Body of pancreas (tissue), 4 donors: ENCODE results near the gene ADAMTSL1. TPM values are rescaled to one million over a fixed set of nuclear protein-coding genes. Genes with fewer than 3 reads are reported as not detected.

Experiments
- ATAC-seq: fragments of 150-250 bp; one replicate; pipeline ENCODE4 v1.9.1; 2016
- DNase-seq, 4 donors: peaks; one replicate each; pipeline ENCODE4 v3.0.0-alpha.2; 2019
- H3K27ac ChIP-seq, 4 donors: fragments of 200-600 bp; sonication (generic); 1 replicate in 3 of 4; 2 replicates in 1 of 4; pipeline versions ENCODE4 v1.5.1 to v1.6.1; 2016 to 2019; ENCODE audit warnings: mild to moderate bottlenecking in 1 of 4, mixed read lengths in 1 of 4, moderate library complexity in 1 of 4
- H3K27me3 ChIP-seq, 2 donors: fragments of 200-600 bp; sonication (generic); one replicate each; pipeline ENCODE4 v1.6.0; 2016; ENCODE audit warnings: mild to moderate bottlenecking in 1 of 2
- H3K36me3 ChIP-seq, 2 donors: fragments of 200-600 bp; sonication (generic); replicated peaks in 1 of 2; 2 replicates each; pipeline ENCODE4 v1.5.1; 2016; ENCODE audit warnings: low read depth in 2 of 2; ENCODE audit not compliant: insufficient read depth in 1 of 2
- H3K4me1 ChIP-seq: fragments of 200-600 bp; sonication (generic); one replicate; pipeline ENCODE4 v1.6.0; 2016
- H3K4me3 ChIP-seq, 2 donors: fragments of 200-600 bp; sonication (generic); 1 replicate in 1 of 2; 2 replicates in 1 of 2; pipeline ENCODE4 v1.5.1; 2016 to 2019
- H3K9me3 ChIP-seq, 3 donors: fragments of 200-600 bp; sonication (generic); 1 replicate in 2 of 3; 2 replicates in 1 of 3; pipeline ENCODE4 v1.5.1; 2016
- POLR2A ChIP-seq, 3 donors: fragments of 450-650 bp; IDR thresholded peaks; one replicate each; pipeline ENCODE4 v1.6.1; 2016; ENCODE audit warnings: antibody characterized with exemption in 3 of 3, mild to moderate bottlenecking in 2 of 3
- WGBS, 2 donors: methylation state at CpG; one replicate each; pipeline ENCODE4 v1.1.5; 2017; 5-methylcytosine and 5-hydroxymethylcytosine counted together
- intact Hi-C: fragments of 100-400 bp; cut with DNase I; formaldehyde crosslinking; loops from one replicate; pipeline ENCODE4 v1.15.1; 2023
- total RNA-seq, 2 donors: library from RNA; depleted of rRNA; stranded (reverse); fragments of >200 nt; gene quantifications; one replicate each; pipeline ENCODE4 v1.1.0, GENCODE V29; 2016
- TF ChIP-seq, protein P1 (sequence below), 7 experiments: fragments of 450-650 bp in 4 of 7; fragments of 200-600 bp in 3 of 7; sonication (generic) in 3 of 7; IDR thresholded peaks; one replicate each; pipeline ENCODE4 v1.5.1; 2016 to 2019; ENCODE audit warnings: antibody characterized with exemption in 7 of 7

Gene ADAMTSL1
- total RNA-seq, 2 donors from 2014 or later, result 0.52 to 0.99 TPM

- peaks cover 0 to 15% (median 0%) of the 10 kb centered on the region in 3 donors for H3K9me3 ChIP-seq
- no peak for TF ChIP-seq POLR2A (IDR thresholded peaks at IDR 0.05)
- TF ChIP-seq, protein P1, sequence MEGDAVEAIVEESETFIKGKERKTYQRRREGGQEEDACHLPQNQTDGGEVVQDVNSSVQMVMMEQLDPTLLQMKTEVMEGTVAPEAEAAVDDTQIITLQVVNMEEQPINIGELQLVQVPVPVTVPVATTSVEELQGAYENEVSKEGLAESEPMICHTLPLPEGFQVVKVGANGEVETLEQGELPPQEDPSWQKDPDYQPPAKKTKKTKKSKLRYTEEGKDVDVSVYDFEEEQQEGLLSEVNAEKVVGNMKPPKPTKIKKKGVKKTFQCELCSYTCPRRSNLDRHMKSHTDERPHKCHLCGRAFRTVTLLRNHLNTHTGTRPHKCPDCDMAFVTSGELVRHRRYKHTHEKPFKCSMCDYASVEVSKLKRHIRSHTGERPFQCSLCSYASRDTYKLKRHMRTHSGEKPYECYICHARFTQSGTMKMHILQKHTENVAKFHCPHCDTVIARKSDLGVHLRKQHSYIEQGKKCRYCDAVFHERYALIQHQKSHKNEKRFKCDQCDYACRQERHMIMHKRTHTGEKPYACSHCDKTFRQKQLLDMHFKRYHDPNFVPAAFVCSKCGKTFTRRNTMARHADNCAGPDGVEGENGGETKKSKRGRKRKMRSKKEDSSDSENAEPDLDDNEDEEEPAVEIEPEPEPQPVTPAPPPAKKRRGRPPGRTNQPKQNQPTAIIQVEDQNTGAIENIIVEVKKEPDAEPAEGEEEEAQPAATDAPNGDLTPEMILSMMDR (IDR thresholded peaks at IDR 0.05), result no peak
- DNase-seq, result no peak
- intact Hi-C loops, result no loop called here
- H3K27ac ChIP-seq, result no peak overlapping the region
- no peaks in the 10 kb centered on the region for H3K4me1 ChIP-seq
- 35 to 39% methylated on average over 1 of the region's 1 CpG for WGBS, 2 donors
- no peak overlapping the region for H3K4me3 ChIP-seq
- no peaks in the 10 kb centered on the region for H3K36me3 ChIP-seq
- H3K27me3 ChIP-seq, result no peaks in the 10 kb centered on the region
- ATAC-seq, result no peak
Measured at GRCh38 chr9:18699764-18700163, 225.8 kb downstream of the ADAMTSL1 start.

DNA sequence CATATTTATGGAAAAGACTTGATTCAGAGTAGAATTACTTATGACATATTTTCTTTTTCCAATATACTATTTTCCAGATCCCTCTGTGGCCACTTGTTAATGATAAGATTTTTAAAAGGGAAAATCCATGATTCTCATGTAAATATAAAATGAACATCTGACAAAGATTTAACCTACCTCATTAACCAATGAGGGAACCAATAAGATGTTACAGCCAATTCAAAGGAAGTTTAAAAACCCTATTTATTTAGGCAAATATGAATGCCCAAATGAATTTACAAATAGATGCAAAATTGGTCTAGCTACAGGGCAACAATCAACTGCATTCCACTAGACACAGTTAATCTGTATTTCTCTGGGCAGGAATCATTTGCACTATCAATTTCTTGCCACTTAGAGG lies 226.8 kb downstream of the ADAMTSL1 start:
- TF ChIP-seq, protein P1 (IDR thresholded peaks at IDR 0.05), result no peak
- no peak for TF ChIP-seq POLR2A (IDR thresholded peaks at IDR 0.05)
- intact Hi-C loops, result no loop called here
- H3K4me3 ChIP-seq, result no peak overlapping the region
- no peaks in the 10 kb centered on the region for H3K4me1 ChIP-seq
- no peaks in the 10 kb centered on the region for H3K27me3 ChIP-seq
- DNase-seq, result no peak
- no peak for ATAC-seq
- H3K27ac ChIP-seq, result no peak overlapping the region
- H3K36me3 ChIP-seq, result no peaks in the 10 kb centered on the region
- peaks cover 0 to 7% (median 0%) of the 10 kb centered on the region in 3 donors for H3K9me3 ChIP-seq

DNA sequence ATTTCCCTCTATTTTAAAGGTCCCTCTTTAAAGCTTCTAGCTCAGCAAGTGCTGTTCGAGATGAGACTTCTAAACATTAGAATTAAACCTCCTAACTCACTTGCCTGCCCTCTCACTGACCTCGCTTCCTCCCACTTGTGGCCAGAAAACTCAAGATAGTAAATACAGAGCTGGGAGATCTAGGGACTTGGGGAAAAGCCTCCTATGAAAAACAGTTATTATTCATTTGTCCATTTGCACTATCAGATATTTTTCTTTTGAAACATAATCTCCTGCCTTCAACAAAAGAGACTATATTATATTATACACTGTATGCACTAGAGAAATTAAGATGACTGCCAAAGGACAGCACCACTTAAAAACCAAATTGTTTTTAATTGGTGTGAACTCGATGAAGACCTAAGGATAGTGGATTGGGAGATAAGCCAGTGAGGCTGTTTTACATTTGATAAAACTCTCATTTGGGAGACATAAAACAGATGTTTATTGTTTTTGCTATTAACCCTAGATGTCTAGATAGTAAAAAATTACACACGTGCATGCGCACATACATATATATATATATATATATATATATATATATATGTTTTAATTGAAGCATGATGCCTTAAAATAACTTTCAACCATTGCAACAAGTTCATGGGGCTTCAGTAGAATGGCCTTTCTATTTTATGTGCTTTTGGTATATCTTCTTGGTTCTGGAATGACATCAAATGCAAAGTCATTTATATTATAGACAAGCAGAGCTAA lies 229.4 kb downstream of the ADAMTSL1 start:
- WGBS, 2 donors, result 66 to 75% methylated on average over 5 of the region's 5 CpGs
- Histone ChIP-seq H3K9me3 (no peaks in the 10 kb centered on the region), H3K36me3 (no peaks in the 10 kb centered on the region), H3K27ac (no peak overlapping the region), H3K27me3 (no peaks in the 10 kb centered on the region), H3K4me1 (no peaks in the 10 kb centered on the region), H3K4me3 (no peak overlapping the region)
- intact Hi-C loops, result no loop called here
- no peak for ATAC-seq
- TF ChIP-seq POLR2A (IDR thresholded peaks at IDR 0.05), result no peak
- TF ChIP-seq, protein P1 (IDR thresholded peaks at IDR 0.05), result no peak
- no peak for DNase-seq

GRCh38 chr9:18703901-18704379 lies 230.0 kb downstream of the ADAMTSL1 start:
- no peak for ATAC-seq
- TF ChIP-seq, protein P1 (IDR thresholded peaks at IDR 0.05), result no peak
- TF ChIP-seq POLR2A (IDR thresholded peaks at IDR 0.05), result no peak
- Histone ChIP-seq H3K27ac (no peak overlapping the region), H3K27me3 (no peaks in the 10 kb centered on the region), H3K36me3 (no peaks in the 10 kb centered on the region), H3K9me3 (no peaks in the 10 kb centered on the region), H3K4me3 (no peak overlapping the region), H3K4me1 (no peaks in the 10 kb centered on the region)
- WGBS, 2 donors, result 73 to 75% methylated on average over 4 of the region's 4 CpGs
- no peak for DNase-seq
- intact Hi-C loops, result no loop called here
